ENCODE measurements around the gene INPPL1. TPM values are rescaled to one million over a fixed set of nuclear protein-coding genes. Genes with fewer than 3 reads are reported as not detected.
"Not testable (repeated sequence)": the region's sequence is repeated elsewhere in the genome, so short reads cannot be mapped to it uniquely, and the experiment has no call there.

INPPL1 gene
- total RNA-seq, 8 experiments from 2014 or later = 16.6 to 161 (median 41.3) TPM

GRCh38 chr11:72263361-72263760 lies 38.8 kb downstream of the INPPL1 start:
- H3K27ac ChIP-seq = no peak overlapping the region
- ATAC-seq (replicated peaks in 6 of 8) = peak in 2 of 8 experiments; percentile 65 to 82
- 0 to 100% (median 57%) methylated on average over 1 to 4 of the region's 4 CpGs; no CpG with 5 or more reads in 2 of the 10 experiments for WGBS, 10 experiments
- H3K4me3 ChIP-seq = no peak overlapping the region
- no peaks in the 10 kb centered on the region for H3K4me1 ChIP-seq (replicated peaks in 1 of 2)
- in situ Hi-C loops (cut with MboI; ENCODE audit: low pct_unique_long_range_greater_than_20kb in 2 of 9, low sequenced_read_pairs in 9 of 9, unreplicated experiment in 9 of 9) = no loop called here

- H3K4me3 ChIP-seq = no peak overlapping the region
- no peak for ATAC-seq (replicated peaks in 6 of 8)
- H3K4me1 ChIP-seq (replicated peaks in 1 of 2) = no peaks in the 10 kb centered on the region
- no peak overlapping the region for H3K27ac ChIP-seq
- in situ Hi-C loops (cut with MboI; ENCODE audit: low pct_unique_long_range_greater_than_20kb in 2 of 9, low sequenced_read_pairs in 9 of 9, unreplicated experiment in 9 of 9) = no loop called here
These were observed 41.4 kb downstream of the INPPL1 start for GRCh38 chr11:72265951-72266350.

- H3K4me1 ChIP-seq (replicated peaks in 1 of 2); H3K4me3 ChIP-seq; H3K27ac ChIP-seq; ATAC-seq (replicated peaks in 6 of 8); in situ Hi-C loops (cut with MboI; ENCODE audit: low pct_unique_long_range_greater_than_20kb in 2 of 9, low sequenced_read_pairs in 9 of 9, unreplicated experiment in 9 of 9): not testable (repeated sequence)
- WGBS, 10 experiments = 63 to 90% (median 83%) methylated on average over 2 to 5 of the region's 5 CpGs; no CpG with 5 or more reads in 3 of the 10 experiments
These were observed 42.4 kb downstream of the INPPL1 start for GRCh38 chr11:72266960-72267359.

- in situ Hi-C loops (cut with MboI; ENCODE audit: low pct_unique_long_range_greater_than_20kb in 2 of 9, low sequenced_read_pairs in 9 of 9, unreplicated experiment in 9 of 9) = no loop called here
- 39 to 87% (median 67%) methylated on average over 1 to 2 of the region's 2 CpGs; no CpG with 5 or more reads in 1 of the 10 experiments for WGBS, 10 experiments
- Histone ChIP-seq H3K4me1 (replicated peaks in 1 of 2) (no peaks in the 10 kb centered on the region), H3K27ac (no peak overlapping the region), H3K4me3 (no peak overlapping the region)
- ATAC-seq (replicated peaks in 6 of 8) = no peak
These were observed 43.5 kb downstream of the INPPL1 start for GRCh38 chr11:72267956-72268617.

- Histone ChIP-seq H3K4me1 (replicated peaks in 1 of 2) (no peaks in the 10 kb centered on the region), H3K4me3 (no peak overlapping the region), H3K27ac (no peak overlapping the region)
- in situ Hi-C loops (cut with MboI; ENCODE audit: low pct_unique_long_range_greater_than_20kb in 2 of 9, low sequenced_read_pairs in 9 of 9, unreplicated experiment in 9 of 9) = no loop called here
- 0 to 100% (median 78%) methylated on average over 1 of the region's 1 CpG; no CpG with 5 or more reads in 3 of the 10 experiments for WGBS, 10 experiments
- ATAC-seq (replicated peaks in 6 of 8) = peak in 3 of 8 experiments; percentile 59 to 90 (median 87)
These were observed 47.4 kb downstream of the INPPL1 start for GRCh38 chr11:72271980-72272379.

- in situ Hi-C loops (cut with MboI; ENCODE audit: low pct_unique_long_range_greater_than_20kb in 2 of 9, low sequenced_read_pairs in 9 of 9, unreplicated experiment in 9 of 9) = no loop called here
- H3K4me1 ChIP-seq (replicated peaks in 1 of 2) = no peaks in the 10 kb centered on the region
- no peak overlapping the region for H3K4me3 ChIP-seq
- no peak for ATAC-seq (replicated peaks in 6 of 8)
- WGBS, 10 experiments = 50 to 100% (median 81%) methylated on average over 1 to 6 of the region's 6 CpGs; no CpG with 5 or more reads in 1 of the 10 experiments
- H3K27ac ChIP-seq = no peak overlapping the region
These were observed 49.9 kb downstream of the INPPL1 start for GRCh38 chr11:72274435-72274834.

GRCh38 chr11:72278905-72279304 lies 54.3 kb downstream of the INPPL1 start:
- in situ Hi-C loops (cut with MboI; ENCODE audit: low pct_unique_long_range_greater_than_20kb in 2 of 9, low sequenced_read_pairs in 9 of 9, unreplicated experiment in 9 of 9) = no loop called here
- Histone ChIP-seq H3K4me1 (replicated peaks in 1 of 2) (no peaks in the 10 kb centered on the region), H3K4me3 (no peak overlapping the region), H3K27ac (no peak overlapping the region)
- peak in 3 of 8 experiments; percentile 16 to 71 (median 58) for ATAC-seq (replicated peaks in 6 of 8)

GRCh38 chr11:72280037-72280436 lies 55.5 kb downstream of the INPPL1 start:
- Histone ChIP-seq H3K27ac (no peak overlapping the region), H3K4me3 (no peak overlapping the region), H3K4me1 (replicated peaks in 1 of 2) (no peaks in the 10 kb centered on the region)
- 77 to 95% (median 92%) methylated on average over 2 to 10 of the region's 12 CpGs; no CpG with 5 or more reads in 2 of the 10 experiments for WGBS, 10 experiments
- ATAC-seq (replicated peaks in 6 of 8) = no peak
- in situ Hi-C loops (cut with MboI; ENCODE audit: low pct_unique_long_range_greater_than_20kb in 2 of 9, low sequenced_read_pairs in 9 of 9, unreplicated experiment in 9 of 9) = no loop called here

DNA sequence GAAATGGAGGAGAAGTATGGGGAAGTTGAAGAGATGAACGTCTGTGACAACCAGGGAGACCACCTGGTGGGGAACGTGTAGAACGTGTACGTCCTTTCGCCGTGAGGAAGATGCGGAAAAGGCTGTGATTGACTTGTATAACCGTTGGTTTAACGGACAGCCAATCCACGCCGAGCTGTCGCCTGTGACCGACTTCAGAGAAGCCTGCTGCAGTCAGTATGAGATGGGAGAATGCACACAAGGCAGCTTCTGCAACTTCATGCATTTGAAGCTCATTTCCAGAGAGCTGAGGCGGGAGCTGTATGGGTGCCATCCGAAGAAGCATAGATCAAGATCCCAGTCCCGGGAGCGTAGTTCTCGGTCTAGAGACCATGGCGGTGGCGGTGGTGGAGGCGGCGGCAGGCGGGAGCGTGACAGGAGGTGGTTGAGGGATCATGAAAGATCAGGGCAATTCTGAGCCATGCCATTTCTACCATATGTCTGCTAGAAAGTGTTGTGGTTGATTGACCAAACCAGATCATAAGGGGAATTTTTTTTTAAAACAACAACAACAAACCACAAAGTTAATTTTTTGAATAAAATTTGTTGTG lies 56.3 kb downstream of the INPPL1 start:
- Histone ChIP-seq H3K27ac (no peak overlapping the region), H3K4me1 (replicated peaks in 1 of 2) (no peaks in the 10 kb centered on the region), H3K4me3 (no peak overlapping the region)
- 60 to 96% (median 88%) methylated on average over 3 to 15 of the region's 24 CpGs; no CpG with 5 or more reads in 2 of the 10 experiments for WGBS, 10 experiments
- no peak for ATAC-seq (replicated peaks in 6 of 8)
- in situ Hi-C loops (cut with MboI; ENCODE audit: low pct_unique_long_range_greater_than_20kb in 2 of 9, low sequenced_read_pairs in 9 of 9, unreplicated experiment in 9 of 9) = no loop called here

- WGBS, 10 experiments = 40 to 100% (median 60%) methylated on average over 1 to 2 of the region's 2 CpGs; no CpG with 5 or more reads in 2 of the 10 experiments
- Histone ChIP-seq H3K4me3 (no peak overlapping the region), H3K27ac (no peak overlapping the region), H3K4me1 (replicated peaks in 1 of 2) (no peaks in the 10 kb centered on the region)
- ATAC-seq (replicated peaks in 6 of 8) = no peak
- in situ Hi-C loops (cut with MboI; ENCODE audit: low pct_unique_long_range_greater_than_20kb in 2 of 9, low sequenced_read_pairs in 9 of 9, unreplicated experiment in 9 of 9) = no loop called here
These were observed 59.4 kb downstream of the INPPL1 start for GRCh38 chr11:72283947-72284346.

GRCh38 chr11:72287293-72287692 lies 62.7 kb downstream of the INPPL1 start:
- H3K27ac ChIP-seq = no peak overlapping the region
- 83 to 100% (median 86%) methylated on average over 1 to 2 of the region's 2 CpGs; no CpG with 5 or more reads in 4 of the 10 experiments for WGBS, 10 experiments
- no peaks in the 10 kb centered on the region for H3K4me1 ChIP-seq (replicated peaks in 1 of 2)
- H3K4me3 ChIP-seq = no peak overlapping the region
- ATAC-seq (replicated peaks in 6 of 8) = no peak
- in situ Hi-C loops (cut with MboI; ENCODE audit: low pct_unique_long_range_greater_than_20kb in 2 of 9, low sequenced_read_pairs in 9 of 9, unreplicated experiment in 9 of 9) = no loop called here

Measured in motor neuron (in vitro differentiated cells).